ENCODE results near the gene LALBA. TPM values are rescaled to one million over a fixed set of nuclear protein-coding genes. Genes with fewer than 3 reads are reported as not detected.

LALBA gene
- total and polyA plus RNA-seq, 2 of the 13 experiments (the other 11 are each of a cell fraction or from before 2014, with no cell fraction given) = not detected

DNA sequence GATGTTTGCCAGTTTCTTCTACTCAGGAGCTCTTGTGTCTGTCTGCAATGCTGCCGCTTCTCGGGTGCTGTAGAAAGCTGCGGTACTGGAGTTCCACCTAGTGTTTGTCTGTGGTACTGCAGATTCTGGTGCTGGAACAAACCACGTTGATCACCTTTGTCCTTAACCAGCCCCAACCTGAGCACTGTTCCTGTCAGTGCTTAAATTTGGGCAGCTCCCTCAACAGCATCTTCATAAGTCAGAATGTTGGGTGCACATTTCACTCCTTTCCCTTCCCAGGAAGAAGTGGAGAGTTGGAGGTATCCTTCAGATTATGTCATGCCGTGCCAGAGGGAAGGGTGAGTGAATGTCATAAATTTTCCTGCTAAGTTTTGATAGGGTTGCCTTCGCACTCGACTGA lies 48.7 kb upstream of the LALBA start (continued):
- TF ChIP-seq, protein P1, sequence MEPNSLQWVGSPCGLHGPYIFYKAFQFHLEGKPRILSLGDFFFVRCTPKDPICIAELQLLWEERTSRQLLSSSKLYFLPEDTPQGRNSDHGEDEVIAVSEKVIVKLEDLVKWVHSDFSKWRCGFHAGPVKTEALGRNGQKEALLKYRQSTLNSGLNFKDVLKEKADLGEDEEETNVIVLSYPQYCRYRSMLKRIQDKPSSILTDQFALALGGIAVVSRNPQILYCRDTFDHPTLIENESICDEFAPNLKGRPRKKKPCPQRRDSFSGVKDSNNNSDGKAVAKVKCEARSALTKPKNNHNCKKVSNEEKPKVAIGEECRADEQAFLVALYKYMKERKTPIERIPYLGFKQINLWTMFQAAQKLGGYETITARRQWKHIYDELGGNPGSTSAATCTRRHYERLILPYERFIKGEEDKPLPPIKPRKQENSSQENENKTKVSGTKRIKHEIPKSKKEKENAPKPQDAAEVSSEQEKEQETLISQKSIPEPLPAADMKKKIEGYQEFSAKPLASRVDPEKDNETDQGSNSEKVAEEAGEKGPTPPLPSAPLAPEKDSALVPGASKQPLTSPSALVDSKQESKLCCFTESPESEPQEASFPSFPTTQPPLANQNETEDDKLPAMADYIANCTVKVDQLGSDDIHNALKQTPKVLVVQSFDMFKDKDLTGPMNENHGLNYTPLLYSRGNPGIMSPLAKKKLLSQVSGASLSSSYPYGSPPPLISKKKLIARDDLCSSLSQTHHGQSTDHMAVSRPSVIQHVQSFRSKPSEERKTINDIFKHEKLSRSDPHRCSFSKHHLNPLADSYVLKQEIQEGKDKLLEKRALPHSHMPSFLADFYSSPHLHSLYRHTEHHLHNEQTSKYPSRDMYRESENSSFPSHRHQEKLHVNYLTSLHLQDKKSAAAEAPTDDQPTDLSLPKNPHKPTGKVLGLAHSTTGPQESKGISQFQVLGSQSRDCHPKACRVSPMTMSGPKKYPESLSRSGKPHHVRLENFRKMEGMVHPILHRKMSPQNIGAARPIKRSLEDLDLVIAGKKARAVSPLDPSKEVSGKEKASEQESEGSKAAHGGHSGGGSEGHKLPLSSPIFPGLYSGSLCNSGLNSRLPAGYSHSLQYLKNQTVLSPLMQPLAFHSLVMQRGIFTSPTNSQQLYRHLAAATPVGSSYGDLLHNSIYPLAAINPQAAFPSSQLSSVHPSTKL (CRISPR knock-in tag; IDR thresholded peaks at IDR 0.05) = no peak
- TF ChIP-seq ATF7 (IDR thresholded peaks at IDR 0.05) (no peak), ATF7 (CRISPR knock-in tag; IDR thresholded peaks at IDR 0.05) (no peak), XRCC5 (optimal IDR thresholded peaks at IDR 0.05; ENCODE audit: low read length) (peak; percentile 25), SETDB1 (CRISPR knock-in tag; IDR thresholded peaks at IDR 0.05; ENCODE audit: borderline replicate concordance) (no peak), ZNF382 (CRISPR knock-in tag; IDR thresholded peaks at IDR 0.05; ENCODE audit: borderline replicate concordance) (no peak), NFIC (IDR thresholded peaks at IDR 0.05; ENCODE audit: low read length) (no peak), SMC3 (IDR thresholded peaks at IDR 0.05; ENCODE audit: low read length) (peak; percentile 93), RCOR2 (CRISPR knock-in tag; IDR thresholded peaks at IDR 0.05) (no peak), ZNF563 (CRISPR knock-in tag; IDR thresholded peaks at IDR 0.05) (no peak), ZNF24 (IDR thresholded peaks at IDR 0.05) (no peak), GFI1 (CRISPR knock-in tag; IDR thresholded peaks at IDR 0.05; ENCODE audit: borderline replicate concordance) (no peak), CENPT (CRISPR knock-in tag; IDR thresholded peaks at IDR 0.05; ENCODE audit: low read depth) (no peak), ZNF329 (CRISPR knock-in tag; IDR thresholded peaks at IDR 0.05; ENCODE audit: low read depth) (no peak), ZNF367 (CRISPR knock-in tag; IDR thresholded peaks at IDR 0.05; ENCODE audit: borderline replicate concordance) (no peak), TOPORS (CRISPR knock-in tag; IDR thresholded peaks at IDR 0.05) (no peak), ZNF737 (CRISPR knock-in tag; IDR thresholded peaks at IDR 0.05; ENCODE audit: borderline replicate concordance) (no peak), PAF1 (CRISPR knock-in tag; IDR thresholded peaks at IDR 0.05) (no peak), SP2 (CRISPR knock-in tag; IDR thresholded peaks at IDR 0.05) (no peak), ZFP36 (IDR thresholded peaks at IDR 0.05; ENCODE audit: borderline replicate concordance, low read depth, low read length, partially characterized antibody) (no peak), ZNF777 (CRISPR knock-in tag; IDR thresholded peaks at IDR 0.05) (no peak), KLF13 (CRISPR knock-in tag; IDR thresholded peaks at IDR 0.05) (no peak), RAD21 (CRISPR knock-in tag; IDR thresholded peaks at IDR 0.05) (peak; percentile 81)
- TF ChIP-seq, protein P2, sequence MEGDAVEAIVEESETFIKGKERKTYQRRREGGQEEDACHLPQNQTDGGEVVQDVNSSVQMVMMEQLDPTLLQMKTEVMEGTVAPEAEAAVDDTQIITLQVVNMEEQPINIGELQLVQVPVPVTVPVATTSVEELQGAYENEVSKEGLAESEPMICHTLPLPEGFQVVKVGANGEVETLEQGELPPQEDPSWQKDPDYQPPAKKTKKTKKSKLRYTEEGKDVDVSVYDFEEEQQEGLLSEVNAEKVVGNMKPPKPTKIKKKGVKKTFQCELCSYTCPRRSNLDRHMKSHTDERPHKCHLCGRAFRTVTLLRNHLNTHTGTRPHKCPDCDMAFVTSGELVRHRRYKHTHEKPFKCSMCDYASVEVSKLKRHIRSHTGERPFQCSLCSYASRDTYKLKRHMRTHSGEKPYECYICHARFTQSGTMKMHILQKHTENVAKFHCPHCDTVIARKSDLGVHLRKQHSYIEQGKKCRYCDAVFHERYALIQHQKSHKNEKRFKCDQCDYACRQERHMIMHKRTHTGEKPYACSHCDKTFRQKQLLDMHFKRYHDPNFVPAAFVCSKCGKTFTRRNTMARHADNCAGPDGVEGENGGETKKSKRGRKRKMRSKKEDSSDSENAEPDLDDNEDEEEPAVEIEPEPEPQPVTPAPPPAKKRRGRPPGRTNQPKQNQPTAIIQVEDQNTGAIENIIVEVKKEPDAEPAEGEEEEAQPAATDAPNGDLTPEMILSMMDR (CRISPR knock-in tag; IDR thresholded peaks at IDR 0.05) = peak; percentile 93

All from HepG2 (cell line).